Skeletal muscle cell (primary cell): ENCODE results near the gene ID3.
"Not testable (repeated sequence)": the region's sequence is repeated elsewhere in the genome, so short reads cannot be mapped to it uniquely, and the experiment has no call there.

Experiments
- DNase-seq: peaks from one replicate; pipeline ENCODE4 v3.0.0-alpha.2; 2010; ENCODE audit warnings: low read depth
- H3K4me3 ChIP-seq: 2 replicates; pipeline ENCODE4 v1.5.1; 2011; ENCODE audit warnings: low read depth, mild to moderate bottlenecking, control low read depth, low read length, moderate library complexity

ID3 gene

DNA sequence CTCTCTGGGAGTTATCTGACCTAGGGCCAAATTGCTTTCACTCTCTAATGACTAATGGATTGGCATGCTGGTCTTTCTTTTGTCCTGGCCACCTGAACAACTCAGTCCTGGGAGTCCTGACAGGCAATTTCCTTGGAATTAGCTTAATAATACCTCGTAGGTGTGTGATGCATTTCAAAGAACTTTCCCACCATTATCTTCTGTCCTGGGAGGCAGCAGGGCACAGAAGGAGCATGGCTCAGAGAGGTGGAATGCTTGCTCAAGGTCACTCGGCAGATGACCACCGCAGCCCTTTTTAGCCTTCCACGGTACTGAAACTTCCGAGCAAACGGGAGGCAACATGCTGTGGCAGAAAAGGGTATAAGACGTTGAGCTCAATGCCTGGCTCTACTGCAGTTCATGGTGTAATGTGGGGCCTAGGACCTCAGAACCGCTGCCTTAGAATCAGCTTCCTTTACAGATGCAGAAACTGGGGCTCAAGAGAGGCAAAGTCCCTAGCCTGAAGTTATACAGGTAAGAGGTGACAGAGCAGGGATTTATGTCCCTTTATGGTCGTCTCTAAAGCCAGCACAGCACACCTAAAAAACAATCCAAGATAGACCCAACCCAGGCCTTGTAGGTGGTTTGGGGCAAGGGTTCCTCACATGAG, 3.2 kb downstream of the ID3 start:
- no peak overlapping the region for H3K4me3 ChIP-seq

DNA sequence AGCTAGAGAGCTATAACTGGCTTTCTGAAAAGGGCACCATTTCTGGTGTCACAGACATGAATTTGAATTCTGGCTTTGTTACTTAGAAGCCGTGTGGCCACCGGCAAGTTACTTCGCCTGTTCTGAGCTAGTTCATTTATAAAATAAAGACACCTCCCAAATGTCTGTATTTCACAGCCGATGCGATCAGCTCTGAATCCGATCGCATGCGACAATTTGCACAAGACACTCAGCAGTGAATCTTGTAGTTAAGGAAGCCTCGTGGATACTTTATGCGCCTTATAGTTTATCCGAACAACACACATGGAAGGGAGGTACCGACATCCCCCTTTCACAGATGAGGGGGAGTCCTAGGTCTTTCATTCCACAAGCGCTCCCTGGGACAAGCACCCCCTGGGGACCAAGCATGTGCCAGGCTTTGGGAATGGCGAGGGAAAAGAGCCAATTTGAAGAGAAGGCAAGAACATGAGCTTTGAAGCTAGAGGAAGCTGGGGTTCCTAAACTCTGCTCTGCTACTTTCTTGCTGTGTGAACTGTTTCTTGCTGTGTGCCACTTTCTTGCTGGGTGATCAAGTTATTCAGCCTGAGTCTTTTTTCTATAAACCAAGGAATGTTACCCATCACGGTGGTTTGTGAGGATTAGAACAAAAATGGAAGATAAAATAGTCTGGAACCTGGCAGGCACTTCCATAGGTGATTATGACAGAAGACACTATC, 3.9 kb downstream of the ID3 start:
- DNase-seq, result no peak
- H3K4me3 ChIP-seq, result peak overlapping the region; percentile 43

More for the DNA sequence above, 3.2 kb downstream of the ID3 start:
- peak; percentile 68 for DNase-seq

DNA sequence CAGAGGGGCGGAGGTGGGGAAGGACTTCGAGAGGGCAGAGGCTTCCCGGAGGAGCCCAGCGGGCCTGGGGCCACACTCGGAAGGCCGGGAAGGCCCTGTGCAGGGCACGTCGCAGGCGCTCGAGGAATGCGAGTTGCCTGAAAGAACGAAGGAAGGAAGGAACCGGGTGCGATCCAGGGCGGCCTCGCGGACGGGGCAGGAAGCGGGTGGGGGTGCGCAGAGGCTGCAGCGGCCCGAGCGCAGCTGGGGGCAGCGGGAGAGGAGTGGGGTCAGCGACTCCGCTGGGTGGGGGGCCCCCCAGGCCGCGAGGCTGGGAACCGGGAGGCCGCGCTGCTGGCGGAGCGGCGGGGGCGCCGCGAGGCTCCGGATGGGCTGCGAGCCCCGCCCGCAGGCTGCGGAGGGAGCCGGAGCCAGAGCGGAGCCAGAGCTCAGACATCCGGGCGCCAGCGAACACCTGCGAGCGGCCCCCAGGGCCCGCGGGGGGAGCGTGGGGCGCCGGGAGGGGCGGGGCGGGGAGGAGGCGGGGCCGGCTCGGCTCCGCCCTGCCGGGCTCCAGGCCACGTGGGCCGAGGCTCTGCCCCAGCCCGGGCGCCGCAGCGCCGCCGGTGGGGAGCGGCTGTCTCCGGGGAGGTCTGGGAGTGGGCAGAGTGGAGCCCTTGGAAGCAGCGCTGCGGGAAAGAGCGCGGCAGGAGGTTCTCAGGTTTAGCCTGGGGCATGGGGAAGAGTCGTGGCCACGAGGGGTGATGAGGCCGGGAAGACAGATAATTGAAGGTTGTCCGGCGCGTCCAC, 4.6 kb downstream of the ID3 start:
- peak; percentile 72 for DNase-seq
- peak overlapping the region; percentile 43 for H3K4me3 ChIP-seq

- no peak for DNase-seq
- H3K4me3 ChIP-seq, result peak overlapping the region; percentile 34
These were observed 5.2 kb downstream of the ID3 start for GRCh38 chr1:23554127-23554480.

- no peak for DNase-seq
- no peak overlapping the region for H3K4me3 ChIP-seq
These were observed 5.8 kb downstream of the ID3 start for GRCh38 chr1:23553231-23554126.

GRCh38 chr1:23551849-23552248, 7.5 kb downstream of the ID3 start:
- DNase-seq, result no peak
- no peak overlapping the region for H3K4me3 ChIP-seq

- no peak for DNase-seq
- no peak overlapping the region for H3K4me3 ChIP-seq
These were observed 10.6 kb downstream of the ID3 start for GRCh38 chr1:23548704-23549143.

DNA sequence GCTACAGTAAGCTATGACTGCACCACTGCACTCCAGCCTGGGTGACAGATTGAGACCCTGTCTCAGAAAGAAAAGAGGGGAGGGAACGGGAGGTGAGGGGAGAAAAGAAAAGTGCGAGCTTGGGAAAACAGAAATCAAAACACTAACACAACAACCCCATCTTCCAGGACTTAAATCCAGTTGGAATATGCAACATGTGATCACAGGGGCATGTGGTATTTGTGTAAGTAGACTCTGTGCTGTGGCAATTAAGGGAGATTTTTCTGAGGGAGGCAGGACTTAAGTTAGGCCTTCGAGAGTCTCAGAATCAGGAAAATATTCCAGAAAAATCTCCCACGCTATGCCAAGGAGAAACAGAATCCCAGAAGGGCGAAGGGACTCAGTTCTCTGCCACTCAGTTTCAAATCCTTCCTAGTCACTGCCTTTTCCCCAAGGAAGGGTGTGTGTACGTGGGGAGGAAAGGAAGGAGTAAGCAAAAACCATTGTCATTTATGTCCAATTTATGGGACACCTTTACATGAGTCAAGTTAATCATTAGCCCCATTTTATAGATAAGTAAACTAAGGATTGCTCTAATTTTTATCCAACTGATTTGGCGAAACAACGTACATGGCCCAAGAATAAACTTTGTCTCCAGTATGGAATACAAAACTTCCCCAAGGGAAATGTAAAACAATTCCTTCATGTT, 12.3 kb downstream of the ID3 start:
- no peak for DNase-seq
- no peak overlapping the region for H3K4me3 ChIP-seq

DNA sequence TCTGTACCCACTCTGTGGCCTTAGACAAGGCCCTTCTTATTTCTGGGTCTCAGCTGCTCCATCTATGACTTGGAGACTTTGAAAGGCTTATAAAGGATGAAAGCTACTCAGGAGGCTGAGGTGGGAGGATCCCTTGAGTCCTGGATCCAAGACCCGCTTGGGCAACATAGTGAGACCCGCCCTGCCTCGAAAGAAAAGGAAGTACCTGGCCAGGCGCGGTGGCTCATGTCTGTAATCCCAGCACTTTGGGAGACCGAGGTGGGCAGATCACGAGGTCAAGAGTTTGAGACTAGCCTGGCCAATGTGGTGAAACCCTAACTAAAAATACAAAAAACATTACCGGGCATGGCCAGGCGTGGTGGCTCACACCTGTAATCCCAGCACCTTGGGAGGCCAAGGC, 13.4 kb downstream of the ID3 start:
- H3K4me3 ChIP-seq, result no peak overlapping the region

GRCh38 chr1:23544444-23545389, 14.6 kb downstream of the ID3 start:
- no peak overlapping the region for H3K4me3 ChIP-seq
- DNase-seq, result no peak

More for the DNA sequence above, 13.4 kb downstream of the ID3 start:
- no peak for DNase-seq

DNA sequence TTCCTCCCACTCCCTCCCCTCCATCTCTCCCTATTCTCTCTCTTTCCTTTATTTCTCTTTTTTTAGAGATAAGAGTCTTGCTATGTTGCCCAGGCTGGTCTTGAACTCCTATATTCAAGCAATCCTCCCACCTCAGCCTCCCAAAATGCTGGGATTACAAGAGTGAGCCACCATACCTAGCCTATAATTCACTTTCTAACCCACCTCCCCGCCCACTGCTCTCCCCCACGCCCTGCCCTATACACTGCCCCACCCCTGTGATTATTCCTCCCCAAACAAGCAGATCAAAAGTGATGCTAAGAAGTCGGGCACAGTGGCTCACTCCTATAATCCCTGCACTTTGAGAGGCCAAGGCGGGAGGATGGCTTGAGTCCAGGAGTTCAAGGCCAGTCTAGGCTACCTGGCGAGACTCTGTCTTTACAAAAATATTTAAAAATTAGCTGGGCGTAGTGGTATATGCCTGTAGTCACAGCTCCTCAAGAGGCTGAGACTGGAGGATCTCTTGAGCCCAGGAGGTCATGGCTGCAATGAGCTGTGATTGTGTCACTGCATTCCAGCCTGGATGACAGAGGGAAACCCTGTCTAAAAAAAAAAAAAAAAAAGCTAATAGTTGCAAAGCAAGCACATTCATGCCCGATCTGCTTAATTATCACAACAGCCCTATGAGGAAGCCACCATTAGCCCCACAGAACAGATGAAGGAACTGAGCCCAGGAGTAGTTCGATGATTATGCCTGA, 15.4 kb downstream of the ID3 start:
- H3K4me3 ChIP-seq, result no peak overlapping the region
- DNase-seq, result no peak

DNA sequence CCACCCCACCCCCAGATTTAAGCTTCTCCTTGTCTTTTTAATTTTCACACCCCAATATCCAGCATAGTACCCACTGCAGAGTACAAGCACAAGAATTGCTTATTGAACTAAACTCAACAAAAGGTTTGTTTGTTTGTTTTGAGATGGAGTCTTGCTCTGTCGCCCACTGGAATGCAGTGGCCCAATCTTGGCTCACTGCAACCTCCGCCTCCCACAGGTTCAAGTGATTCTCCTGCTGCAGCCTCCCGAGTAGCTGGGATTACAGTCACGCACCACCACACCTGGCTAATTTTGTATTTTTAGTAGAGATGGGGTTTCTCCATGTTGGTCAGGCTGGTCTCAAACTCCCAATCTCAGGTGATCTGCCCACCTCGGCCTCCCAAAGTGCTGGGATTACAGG, 16.4 kb downstream of the ID3 start:
- not testable (repeated sequence) for H3K4me3 ChIP-seq, DNase-seq

DNA sequence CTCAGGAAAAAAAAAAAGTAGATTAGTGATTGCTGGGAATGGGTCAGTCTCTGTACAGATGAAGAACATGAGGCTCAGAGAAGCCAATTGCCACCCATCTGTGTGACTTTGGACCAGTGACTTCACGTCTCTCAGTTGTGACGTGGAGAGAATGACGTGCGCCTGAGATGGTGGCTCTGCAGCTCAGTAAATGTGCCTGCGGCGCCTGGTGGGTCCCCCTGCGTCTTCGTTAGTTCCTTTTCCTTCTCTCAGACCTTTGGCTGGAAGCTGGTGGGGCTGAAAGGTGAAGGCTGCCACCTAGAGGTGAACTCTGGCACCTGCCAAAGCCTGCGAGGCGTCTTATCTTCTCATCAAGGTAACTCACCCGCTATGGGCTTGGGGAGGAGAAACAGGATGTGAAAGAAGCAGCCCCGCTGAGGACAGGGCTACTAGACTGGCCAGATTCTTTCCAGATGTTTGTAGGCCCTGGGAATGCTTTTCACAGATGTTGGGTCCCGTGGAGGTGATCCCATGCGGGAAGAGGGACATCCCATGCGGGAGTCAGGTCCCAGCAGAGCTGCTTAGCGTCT, 19.5 kb downstream of the ID3 start:
- DNase-seq, result no peak
- H3K4me3 ChIP-seq, result no peak overlapping the region

DNA sequence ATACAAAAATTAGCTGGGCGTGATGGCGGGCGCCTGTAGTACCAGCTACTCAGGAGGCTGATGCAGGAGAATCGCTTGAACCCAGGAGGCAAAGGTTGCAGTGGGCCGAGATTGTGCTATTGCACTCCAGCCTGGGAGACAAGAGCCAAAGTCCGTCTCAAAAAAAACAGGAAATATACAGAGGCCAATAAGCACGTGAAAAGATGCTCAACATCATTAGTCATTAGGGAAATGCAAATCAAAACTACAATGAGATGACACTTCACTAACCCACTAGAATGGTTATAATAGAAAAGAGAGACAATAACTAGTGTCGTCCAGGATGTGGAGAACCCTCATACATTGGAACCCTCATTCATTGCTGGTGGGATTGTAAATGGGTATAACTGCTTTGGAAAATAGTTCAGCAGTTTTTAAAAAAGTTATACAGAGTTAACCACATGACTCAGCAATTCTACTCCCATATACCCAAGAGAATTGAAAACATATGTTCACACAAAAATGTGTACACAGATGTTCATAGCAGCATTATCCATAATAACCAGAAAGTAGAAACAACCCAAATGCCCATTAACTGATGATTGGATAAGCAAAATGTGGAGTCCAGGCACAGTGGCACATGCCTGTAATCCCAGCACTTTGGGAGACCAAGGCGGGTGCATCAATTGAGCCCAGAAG, 21.9 kb downstream of the ID3 start:
- no peak for DNase-seq
- H3K4me3 ChIP-seq, result no peak overlapping the region

DNA sequence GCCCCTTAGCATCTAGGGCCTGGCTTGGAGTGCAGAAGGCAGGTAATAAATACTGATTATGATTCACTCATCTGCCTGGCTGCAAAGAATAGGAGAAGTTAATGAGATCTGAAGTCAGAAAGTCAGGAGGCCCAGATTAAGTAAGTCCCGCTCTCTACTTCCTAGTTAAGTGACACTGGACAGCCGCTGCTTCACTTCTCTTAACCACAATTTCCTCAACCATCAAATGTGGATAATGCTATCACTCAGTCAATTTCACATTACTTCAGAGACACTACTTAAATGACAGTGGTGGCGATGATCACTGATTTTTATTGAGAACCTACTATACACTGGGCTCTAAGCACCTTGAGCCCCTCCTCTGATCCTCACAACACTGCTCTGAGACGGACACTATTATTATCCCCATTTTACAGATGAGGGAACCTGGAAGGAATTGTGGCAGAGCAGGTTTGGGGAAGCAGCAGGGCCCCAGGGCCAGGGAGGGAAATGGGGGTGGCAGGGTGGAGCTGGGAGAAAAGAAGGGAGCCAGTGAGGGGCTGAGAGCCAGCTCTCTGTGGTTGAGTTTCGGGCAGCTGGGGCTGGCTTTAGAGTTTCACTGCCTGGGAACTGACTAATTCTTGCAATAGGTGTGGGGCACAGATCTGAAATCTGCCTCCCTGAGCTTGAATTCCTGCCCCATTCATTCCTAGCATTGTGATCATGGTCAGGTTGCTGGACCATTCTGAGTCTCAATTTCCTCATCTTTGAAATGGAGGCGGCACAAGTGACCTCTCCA, 25.9 kb downstream of the ID3 start:
- DNase-seq, result no peak
- H3K4me3 ChIP-seq, result no peak overlapping the region
